ENCODE data around the gene ZSWIM3.

- TF ChIP-seq CTCF (CRISPR knock-in tag; IDR thresholded peaks at IDR 0.05) = peak; percentile 98
- TF ChIP-seq ZNF780A (CRISPR knock-in tag; IDR thresholded peaks at IDR 0.05) = no peak
- no peak for TF ChIP-seq GABPA (IDR thresholded peaks at IDR 0.05; ENCODE audit: low read depth, low read length)
- no peak for TF ChIP-seq GABPA (CRISPR knock-in tag; IDR thresholded peaks at IDR 0.05; ENCODE audit: low read depth)
- no peak for TF ChIP-seq EZH2 (conservative IDR thresholded peaks at IDR 0.05; ENCODE audit: low read depth, low read length)
- TF ChIP-seq, protein P1, sequence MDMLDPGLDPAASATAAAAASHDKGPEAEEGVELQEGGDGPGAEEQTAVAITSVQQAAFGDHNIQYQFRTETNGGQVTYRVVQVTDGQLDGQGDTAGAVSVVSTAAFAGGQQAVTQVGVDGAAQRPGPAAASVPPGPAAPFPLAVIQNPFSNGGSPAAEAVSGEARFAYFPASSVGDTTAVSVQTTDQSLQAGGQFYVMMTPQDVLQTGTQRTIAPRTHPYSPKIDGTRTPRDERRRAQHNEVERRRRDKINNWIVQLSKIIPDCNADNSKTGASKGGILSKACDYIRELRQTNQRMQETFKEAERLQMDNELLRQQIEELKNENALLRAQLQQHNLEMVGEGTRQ (IDR thresholded peaks at IDR 0.05; ENCODE audit: low read depth, low read length) = no peak
- TF ChIP-seq, protein P1 (CRISPR knock-in tag; IDR thresholded peaks at IDR 0.05; ENCODE audit: borderline replicate concordance) = no peak
- peak; percentile 85 for TF ChIP-seq HOXD1 (CRISPR knock-in tag; IDR thresholded peaks at IDR 0.05)
Observed at GRCh38 chr20:45890077-45890984, 32.9 kb downstream of the ZSWIM3 start.

Measured in HepG2 (cell line).